Endothelial cell of umbilical vein (primary cell): ENCODE results near the gene ANKRD44.

Source experiments
- CTCF ChIP-seq, 2 donors: IDR thresholded peaks; 1 replicate in 1 of 2; 2 replicates in 1 of 2; pipeline ENCODE4 v1.5.1; 2011; ENCODE audit warnings: low read length in 2 of 2, mild to moderate bottlenecking in 2 of 2, moderate library complexity in 2 of 2, control low read depth in 1 of 2, inconsistent platforms in 1 of 2, low read depth in 1 of 2; ENCODE audit not compliant: insufficient read depth in 1 of 2; ENCODE audit errors: extremely low read depth in 1 of 2
- EZH2 ChIP-seq: IDR thresholded peaks from 2 replicates; pipeline ENCODE4 v1.6.1; 2012; ENCODE audit warnings: borderline replicate concordance, low read depth, mild to moderate bottlenecking, moderate library complexity, low read length, inconsistent platforms; ENCODE audit not compliant: severe bottlenecking
- FOS ChIP-seq: IDR thresholded peaks from 2 replicates; pipeline ENCODE4 v1.6.1; 2011; ENCODE audit warnings: mild to moderate bottlenecking, low read length, moderate library complexity, borderline replicate concordance; ENCODE audit not compliant: insufficient read depth
- MYC ChIP-seq: IDR thresholded peaks from one replicate; pipeline ENCODE4 v1.6.1; 2011; ENCODE audit warnings: mild to moderate bottlenecking, low read depth, low read length
- POLR2A ChIP-seq: IDR thresholded peaks from 2 replicates; pipeline ENCODE4 v1.6.1; 2012; ENCODE audit warnings: low read depth, mild to moderate bottlenecking, control low read depth, low read length
- POLR2AphosphoS5 ChIP-seq: IDR thresholded peaks from 2 replicates; pipeline ENCODE4 v1.6.1; 2012; ENCODE audit warnings: low read depth, mild to moderate bottlenecking, control low read depth, low read length, moderate library complexity; ENCODE audit not compliant: insufficient read depth
- TF ChIP-seq, protein P1 (sequence below): IDR thresholded peaks from 2 replicates; pipeline ENCODE4 v1.6.1; 2011; ENCODE audit not compliant: insufficient read depth, insufficient read length

DNA sequence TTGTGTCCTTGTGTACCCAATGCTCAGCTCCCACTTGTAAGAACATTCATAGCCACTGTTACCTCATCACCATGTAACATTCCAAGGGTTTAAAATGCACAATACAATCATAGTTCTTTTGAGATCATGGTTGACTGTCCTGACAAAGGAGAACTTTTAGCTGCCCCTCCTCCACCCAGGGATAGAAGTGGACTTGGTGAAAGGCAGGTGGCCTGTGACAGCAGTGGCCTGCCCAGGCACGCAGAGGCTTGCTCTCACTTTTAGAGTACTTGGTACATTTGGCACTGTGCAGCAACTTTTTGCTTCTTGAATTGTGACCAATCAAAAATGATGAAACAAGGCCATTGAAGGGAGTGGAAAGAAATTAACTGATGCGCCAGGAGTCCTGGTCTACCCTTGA, 108.7 kb downstream of the ANKRD44 start:
- TF ChIP-seq CTCF (IDR thresholded peaks at IDR 0.05; ENCODE audit: extremely low read depth in 1 of 2, insufficient read depth in 1 of 2, low read depth in 1 of 2, low read length in 2 of 2) (no peak), POLR2A (no peak), EZH2 (no peak), POLR2AphosphoS5 (no peak), MYC (no peak), FOS (no peak)
- TF ChIP-seq, protein P1, sequence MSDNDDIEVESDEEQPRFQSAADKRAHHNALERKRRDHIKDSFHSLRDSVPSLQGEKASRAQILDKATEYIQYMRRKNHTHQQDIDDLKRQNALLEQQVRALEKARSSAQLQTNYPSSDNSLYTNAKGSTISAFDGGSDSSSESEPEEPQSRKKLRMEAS: no peak
